HepG2 (cell line): ENCODE data around the gene KCNT1. TPM values are rescaled to one million over a fixed set of nuclear protein-coding genes. Genes with fewer than 3 reads are reported as not detected.

Source experiments
- ATAC-seq: fragments of 200-7000 bp; cut with Tn5 transposase; 3 replicates; pipeline ENCODE4 v1.9.1; 2020; ENCODE audit warnings: mild to moderate bottlenecking, moderate library complexity
- BruUV-seq: library from RNA; stranded (reverse); fragments of 400-500 nt; replicated peaks from 2 replicates; lab custom pipeline; 2021; lab: Mats Ljungman, UMichigan
- CTCF ChIA-PET: fragments of 300-600 bp; formaldehyde crosslinking; extraction: SDS; loops from one replicate; lab custom pipeline; 2021; ENCODE audit warnings: low total read pairs, inconsistent platforms, low intra/inter-chr PET ratio; lab: Yijun Ruan, JAX
- POLR2A ChIA-PET: fragments of 350-600 bp; sonication (Branson Sonifier 250); formaldehyde crosslinking; loops from one replicate; lab custom pipeline; 2020; ENCODE audit warnings: antibody characterized with exemption, inconsistent platforms; lab: Yijun Ruan, JAX
- DNase-seq: peaks from one replicate; pipeline ENCODE4 v3.0.0-alpha.2; 2015; ENCODE audit warnings: low spot score
- FAIRE-seq: peaks from 3 replicates; lab custom pipeline; 2011; peaks lifted over from hg19 to GRCh38; lab: Jason Lieb, UNC
- H2AFZ ChIP-seq: one replicate; pipeline ENCODE4 v1.6.1; 2011; ENCODE audit warnings: low read length, inconsistent platforms
- H3K27ac ChIP-seq: fragments of 300-600 bp; 3 replicates; pipeline ENCODE4 v1.8.0; 2011; ENCODE audit warnings: mixed run types, mild to moderate bottlenecking, mixed read lengths, low read length, inconsistent platforms; ENCODE audit not compliant: insufficient read depth; ENCODE audit errors: extremely low read length
- H3K27me3 ChIP-seq, 2 experiments: fragments of 200-600 bp in 1 of 2; 2 replicates in 1 of 2; 3 replicates in 1 of 2; pipeline versions ENCODE4 v1.6.0 to v1.8.0; 2011; ENCODE audit warnings: low read length in 2 of 2, mild to moderate bottlenecking in 2 of 2, moderate library complexity in 2 of 2, inconsistent platforms in 1 of 2; ENCODE audit not compliant: insufficient read depth in 2 of 2, control insufficient read depth in 1 of 2
- H3K36me3 ChIP-seq, 2 experiments: fragments of 200-600 bp in 1 of 2; replicated peaks in 1 of 2; 2 replicates in 1 of 2; 3 replicates in 1 of 2; pipeline versions ENCODE4 v1.5.1 to v1.8.0; 2011; ENCODE audit warnings: low read length in 2 of 2, inconsistent platforms in 1 of 2; ENCODE audit not compliant: insufficient read depth in 2 of 2, control insufficient read depth in 1 of 2
- H3K4me1 ChIP-seq: 2 replicates; pipeline ENCODE4 v1.5.1; 2012; ENCODE audit warnings: low read length, inconsistent platforms; ENCODE audit not compliant: insufficient read depth
- H3K4me2 ChIP-seq: 2 replicates; pipeline ENCODE4 v1.6.0; 2011; ENCODE audit warnings: low read depth, low read length, inconsistent platforms
- H3K4me3 ChIP-seq, 3 experiments: fragments of 200-600 bp in 1 of 3; sonication (generic), shearing (Covaris generic) in 1 of 3; replicated peaks in 1 of 3; 2 replicates each; pipeline ENCODE4 v1.5.1; 2011 to 2016; ENCODE audit warnings: low read length in 3 of 3, inconsistent platforms in 2 of 3, low read depth in 2 of 3, mild to moderate bottlenecking in 2 of 3, control low read depth in 1 of 3, mixed read lengths in 1 of 3; ENCODE audit not compliant: insufficient read depth in 1 of 3
- H3K79me2 ChIP-seq: one replicate; pipeline ENCODE4 v1.6.1; 2011; ENCODE audit warnings: low read length, inconsistent platforms; ENCODE audit not compliant: insufficient read depth
- H3K9ac ChIP-seq: 2 replicates; pipeline ENCODE4 v1.6.0; 2011; ENCODE audit warnings: mild to moderate bottlenecking, low read depth, low read length, inconsistent platforms; ENCODE audit not compliant: insufficient read depth
- H3K9me3 ChIP-seq: 2 replicates; pipeline ENCODE4 v1.5.1; 2012; ENCODE audit warnings: mild to moderate bottlenecking, low read length
- H4K20me1 ChIP-seq: 2 replicates; pipeline ENCODE4 v1.6.0; 2011; ENCODE audit warnings: inconsistent platforms, mild to moderate bottlenecking, low read length, moderate library complexity; ENCODE audit not compliant: insufficient read depth
- ARNTL ChIP-seq: sonication (generic); formaldehyde crosslinking; IDR thresholded peaks from 2 replicates; pipeline ENCODE4 v1.4.0; 2020; ENCODE audit warnings: mild to moderate bottlenecking, missing genetic modification reagents
- DNMT1 ChIP-seq: sonication (generic); formaldehyde crosslinking; IDR thresholded peaks from 2 replicates; pipeline ENCODE4 v1.5.1; 2020; ENCODE audit warnings: mild to moderate bottlenecking, missing genetic modification reagents
- FOXO1 ChIP-seq: sonication (generic); formaldehyde crosslinking; IDR thresholded peaks from 2 replicates; pipeline ENCODE4 v1.4.0; 2020; ENCODE audit warnings: missing genetic modification reagents
- ISX ChIP-seq: sonication (generic); formaldehyde crosslinking; conservative IDR thresholded peaks from 2 replicates; pipeline ENCODE4 v1.5.0; 2020; ENCODE audit warnings: missing genetic modification reagents
- NAIF1 ChIP-seq: sonication (generic); formaldehyde crosslinking; IDR thresholded peaks from 2 replicates; pipeline ENCODE4 v1.5.0; 2020; ENCODE audit warnings: mild to moderate bottlenecking, missing genetic modification reagents, borderline replicate concordance
- NFKB2 ChIP-seq: sonication (generic); formaldehyde crosslinking; IDR thresholded peaks from 2 replicates; pipeline ENCODE4 v1.4.0; 2020; ENCODE audit warnings: missing genetic modification reagents, borderline replicate concordance
- POLR2G ChIP-seq: fragments of 200-400 bp; formaldehyde crosslinking; IDR thresholded peaks from 2 replicates; pipeline ENCODE4 v1.6.1; 2018; ENCODE audit warnings: mild to moderate bottlenecking, low read depth, low read length, moderate library complexity
- SMAD3 ChIP-seq: sonication (generic); formaldehyde crosslinking; IDR thresholded peaks from 2 replicates; pipeline ENCODE4 v1.4.0; 2020; ENCODE audit warnings: missing genetic modification reagents
- SP2 ChIP-seq: sonication (generic); formaldehyde crosslinking; IDR thresholded peaks from 2 replicates; pipeline ENCODE4 v1.5.1; 2020; ENCODE audit warnings: mild to moderate bottlenecking, missing genetic modification reagents
- SRSF1 ChIP-seq: fragments of 200-400 bp; formaldehyde crosslinking; optimal IDR thresholded peaks from 2 replicates; pipeline ENCODE3; 2017; ENCODE audit warnings: mild to moderate bottlenecking, low read depth, low read length, moderate library complexity
- ZFP82 ChIP-seq: sonication (generic); formaldehyde crosslinking; IDR thresholded peaks from 2 replicates; pipeline ENCODE4 v1.5.1; 2020; ENCODE audit warnings: mild to moderate bottlenecking, missing genetic modification reagents, borderline replicate concordance
- ZNF282 ChIP-seq: fragments of 450-650 bp; IDR thresholded peaks from 2 replicates; pipeline ENCODE4 v1.6.1; 2018; ENCODE audit not compliant: partially characterized antibody
- ZNF326 ChIP-seq: sonication (generic); formaldehyde crosslinking; IDR thresholded peaks from 2 replicates; pipeline ENCODE4 v1.4.0; 2020; ENCODE audit warnings: missing genetic modification reagents, borderline replicate concordance
- ZNF850 ChIP-seq: sonication (generic); formaldehyde crosslinking; conservative IDR thresholded peaks from 2 replicates; pipeline ENCODE4 v1.9.0; 2021; ENCODE audit warnings: mild to moderate bottlenecking, missing genetic modification reagents
- ZNF891 ChIP-seq: sonication (generic); formaldehyde crosslinking; IDR thresholded peaks from 2 replicates; pipeline ENCODE4 v1.5.0; 2020; ENCODE audit warnings: mild to moderate bottlenecking, missing genetic modification reagents
- ZSCAN31 ChIP-seq: sonication (generic); formaldehyde crosslinking; IDR thresholded peaks from 2 replicates; pipeline ENCODE4 v1.5.0; 2020; ENCODE audit warnings: low read depth, mild to moderate bottlenecking, missing genetic modification reagents
- WGBS: methylation state at CpG from one replicate; pipeline ENCODE4 v1.1.6; 2017; ENCODE audit warnings: low lambda C conversion rate; 5-methylcytosine and 5-hydroxymethylcytosine counted together
- in situ Hi-C: cut with HindIII; loops from 2 replicates; pipeline ENCODE4 v1.10.0; 2017; ENCODE audit warnings: low pct_unique_long_range_greater_than_20kb; ENCODE audit not compliant: extremely low pct_ligation_motif_present
- intact Hi-C: fragments of 100-400 bp; cut with micrococcal nuclease; formaldehyde crosslinking; loops from one replicate; pipeline ENCODE4 v1.10.0; 2022; ENCODE audit not compliant: unreplicated experiment
- polyA plus RNA-seq, 8 experiments: library from polyadenylated mRNA; depleted of rRNA in 3 of 8; stranded (reverse) in 7 of 8; unstranded in 1 of 8; fragments of >200 nt; fragmentation: Illumina TruSeq in 4 of 8; extraction: Trizol in 4 of 8; gene quantifications; 2 replicates each; pipeline versions ENCODE4 v1.2.1 to v1.2.3, GENCODE V29; 2011 to 2016; ENCODE audit warnings: low read depth in 4 of 8, missing spikeins in 1 of 8, mixed read lengths in 1 of 8; ENCODE audit not compliant: insufficient read depth in 1 of 8
- total RNA-seq, 5 experiments: library from RNA; depleted of rRNA; stranded (reverse); fragments of >200 nt; fragmentation: Illumina TruSeq; extraction: Trizol; gene quantifications; 2 replicates each; pipeline ENCODE4 v1.2.3, GENCODE V29; 2016; ENCODE audit warnings: low read depth in 1 of 5
- TF ChIP-seq, protein P1 (sequence below): sonication (generic); formaldehyde crosslinking; conservative IDR thresholded peaks from 2 replicates; pipeline ENCODE4 v1.8.0; 2022; ENCODE audit warnings: low read depth, missing genetic modification reagents
- TF ChIP-seq, protein P2 (sequence below): sonication (generic); formaldehyde crosslinking; IDR thresholded peaks from 2 replicates; pipeline ENCODE4 v1.5.1; 2020; ENCODE audit warnings: missing genetic modification reagents, mild to moderate bottlenecking, borderline replicate concordance
- TF ChIP-seq, protein P3 (sequence below): sonication (generic); formaldehyde crosslinking; IDR thresholded peaks from 2 replicates; pipeline ENCODE4 v1.4.0; 2020; ENCODE audit warnings: missing genetic modification reagents, borderline replicate concordance
- TF ChIP-seq, protein P4 (sequence below): fragments of 450-650 bp; IDR thresholded peaks from 2 replicates; pipeline ENCODE4 v1.6.1; 2017

KCNT1 gene
- total and polyA plus RNA-seq, 2 of the 13 experiments (the other 11 are each of a cell fraction or from before 2014, with no cell fraction given), result not detected

DNA sequence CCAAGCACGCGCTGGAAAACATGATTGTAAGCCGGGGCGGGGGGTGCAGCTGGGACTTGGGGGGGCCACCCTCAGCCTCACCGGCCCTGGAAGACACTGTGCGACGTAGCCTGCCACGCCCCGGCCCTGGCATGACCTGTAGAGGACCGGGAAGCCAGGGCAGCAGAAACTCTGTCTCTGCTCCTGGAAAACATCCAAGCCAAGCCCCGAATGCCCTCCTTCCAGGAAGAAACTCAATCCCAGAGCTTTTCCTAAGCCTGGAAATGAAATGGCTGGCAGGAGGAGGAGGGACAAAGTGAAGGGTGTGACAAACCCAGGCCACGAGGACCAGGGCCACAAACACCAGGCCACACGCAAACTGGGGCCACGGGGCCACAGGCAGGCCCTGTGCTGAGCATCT is 55.4 kb downstream of the KCNT1 start:
- Histone ChIP-seq H3K4me3 (no peak overlapping the region), H4K20me1 (no peaks in the 10 kb centered on the region), H3K36me3 (no peaks in the 10 kb centered on the region), H2AFZ (no peak overlapping the region), H3K79me2 (no peaks in the 10 kb centered on the region), H3K27me3 (peaks cover 17 to 84% of the 10 kb centered on the region in 2 experiments; a peak in 4 of 5 replicates), H3K4me2 (no peak overlapping the region), H3K9me3 (no peaks in the 10 kb centered on the region), H3K27ac (no peak overlapping the region), H3K4me1 (no peaks in the 10 kb centered on the region), H3K9ac (no peak overlapping the region)
- in situ Hi-C loops, result no loop called here
- ChIA-PET CTCF (no interaction called here), POLR2A (no interaction called here)
- no peak for DNase-seq
- no peak for FAIRE-seq
- TF ChIP-seq ZNF850 (no peak), FOXO1 (no peak), ZSCAN31 (CRISPR knock-in tag) (no peak), ZFP82 (CRISPR knock-in tag) (no peak), DNMT1 (CRISPR knock-in tag) (no peak), SRSF1 (no peak), SP2 (CRISPR knock-in tag) (no peak), ZNF891 (CRISPR knock-in tag) (no peak), ISX (CRISPR knock-in tag) (no peak), ZNF326 (no peak), ARNTL (no peak), ZNF282 (no peak), NFKB2 (CRISPR knock-in tag) (no peak), NAIF1 (CRISPR knock-in tag) (no peak), SMAD3 (CRISPR knock-in tag) (no peak), POLR2G (no peak)
- TF ChIP-seq, protein P1, sequence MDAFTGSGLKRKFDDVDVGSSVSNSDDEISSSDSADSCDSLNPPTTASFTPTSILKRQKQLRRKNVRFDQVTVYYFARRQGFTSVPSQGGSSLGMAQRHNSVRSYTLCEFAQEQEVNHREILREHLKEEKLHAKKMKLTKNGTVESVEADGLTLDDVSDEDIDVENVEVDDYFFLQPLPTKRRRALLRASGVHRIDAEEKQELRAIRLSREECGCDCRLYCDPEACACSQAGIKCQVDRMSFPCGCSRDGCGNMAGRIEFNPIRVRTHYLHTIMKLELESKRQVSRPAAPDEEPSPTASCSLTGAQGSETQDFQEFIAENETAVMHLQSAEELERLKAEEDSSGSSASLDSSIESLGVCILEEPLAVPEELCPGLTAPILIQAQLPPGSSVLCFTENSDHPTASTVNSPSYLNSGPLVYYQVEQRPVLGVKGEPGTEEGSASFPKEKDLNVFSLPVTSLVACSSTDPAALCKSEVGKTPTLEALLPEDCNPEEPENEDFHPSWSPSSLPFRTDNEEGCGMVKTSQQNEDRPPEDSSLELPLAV (CRISPR knock-in tag), result no peak
- TF ChIP-seq, protein P2, sequence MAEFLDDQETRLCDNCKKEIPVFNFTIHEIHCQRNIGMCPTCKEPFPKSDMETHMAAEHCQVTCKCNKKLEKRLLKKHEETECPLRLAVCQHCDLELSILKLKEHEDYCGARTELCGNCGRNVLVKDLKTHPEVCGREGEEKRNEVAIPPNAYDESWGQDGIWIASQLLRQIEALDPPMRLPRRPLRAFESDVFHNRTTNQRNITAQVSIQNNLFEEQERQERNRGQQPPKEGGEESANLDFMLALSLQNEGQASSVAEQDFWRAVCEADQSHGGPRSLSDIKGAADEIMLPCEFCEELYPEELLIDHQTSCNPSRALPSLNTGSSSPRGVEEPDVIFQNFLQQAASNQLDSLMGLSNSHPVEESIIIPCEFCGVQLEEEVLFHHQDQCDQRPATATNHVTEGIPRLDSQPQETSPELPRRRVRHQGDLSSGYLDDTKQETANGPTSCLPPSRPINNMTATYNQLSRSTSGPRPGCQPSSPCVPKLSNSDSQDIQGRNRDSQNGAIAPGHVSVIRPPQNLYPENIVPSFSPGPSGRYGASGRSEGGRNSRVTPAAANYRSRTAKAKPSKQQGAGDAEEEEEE (CRISPR knock-in tag), result no peak
- TF ChIP-seq, protein P3, sequence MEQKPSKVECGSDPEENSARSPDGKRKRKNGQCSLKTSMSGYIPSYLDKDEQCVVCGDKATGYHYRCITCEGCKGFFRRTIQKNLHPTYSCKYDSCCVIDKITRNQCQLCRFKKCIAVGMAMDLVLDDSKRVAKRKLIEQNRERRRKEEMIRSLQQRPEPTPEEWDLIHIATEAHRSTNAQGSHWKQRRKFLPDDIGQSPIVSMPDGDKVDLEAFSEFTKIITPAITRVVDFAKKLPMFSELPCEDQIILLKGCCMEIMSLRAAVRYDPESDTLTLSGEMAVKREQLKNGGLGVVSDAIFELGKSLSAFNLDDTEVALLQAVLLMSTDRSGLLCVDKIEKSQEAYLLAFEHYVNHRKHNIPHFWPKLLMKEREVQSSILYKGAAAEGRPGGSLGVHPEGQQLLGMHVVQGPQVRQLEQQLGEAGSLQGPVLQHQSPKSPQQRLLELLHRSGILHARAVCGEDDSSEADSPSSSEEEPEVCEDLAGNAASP (CRISPR knock-in tag), result no peak
- TF ChIP-seq, protein P4, sequence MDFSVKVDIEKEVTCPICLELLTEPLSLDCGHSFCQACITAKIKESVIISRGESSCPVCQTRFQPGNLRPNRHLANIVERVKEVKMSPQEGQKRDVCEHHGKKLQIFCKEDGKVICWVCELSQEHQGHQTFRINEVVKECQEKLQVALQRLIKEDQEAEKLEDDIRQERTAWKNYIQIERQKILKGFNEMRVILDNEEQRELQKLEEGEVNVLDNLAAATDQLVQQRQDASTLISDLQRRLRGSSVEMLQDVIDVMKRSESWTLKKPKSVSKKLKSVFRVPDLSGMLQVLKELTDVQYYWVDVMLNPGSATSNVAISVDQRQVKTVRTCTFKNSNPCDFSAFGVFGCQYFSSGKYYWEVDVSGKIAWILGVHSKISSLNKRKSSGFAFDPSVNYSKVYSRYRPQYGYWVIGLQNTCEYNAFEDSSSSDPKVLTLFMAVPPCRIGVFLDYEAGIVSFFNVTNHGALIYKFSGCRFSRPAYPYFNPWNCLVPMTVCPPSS, result no peak
- BruUV-seq, result no TSS peak
- intact Hi-C loops, result no loop called here
- 2% methylated on average over 9 of the region's 14 CpGs for WGBS
- ATAC-seq, result no peak
